PC-3 (cell line): ENCODE measurements around the gene TRIM37. TPM values are rescaled to one million over a fixed set of nuclear protein-coding genes. Genes with fewer than 3 reads are reported as not detected.

Experiments used
- ATAC-seq: fragments of 200-7000 bp; cut with Tn5 transposase; 2 replicates; pipeline ENCODE4 v1.9.1; 2020; ENCODE audit warnings: mild to moderate bottlenecking, moderate library complexity
- BruUV-seq: library from RNA; stranded (reverse); fragments of 400-500 nt; replicated peaks from 2 replicates; lab custom pipeline; 2021; lab: Mats Ljungman, UMichigan
- CTCF ChIA-PET: fragments of 300-600 bp; sonication (Branson Sonifier 250); formaldehyde crosslinking; loops from one replicate; lab custom pipeline; 2022; ENCODE audit warnings: antibody characterized with exemption; lab: Charles Lee
- POLR2A ChIA-PET: fragments of 300-600 bp; sonication (Branson Sonifier 250); formaldehyde crosslinking; loops from one replicate; lab custom pipeline; 2022; ENCODE audit warnings: antibody characterized with exemption; ENCODE audit not compliant: unreplicated experiment; lab: Charles Lee
- DNase-seq: peaks from one replicate; pipeline ENCODE4 v3.0.0-alpha.2; 2015
- H2AFZ ChIP-seq: fragments of 300-600 bp; sonication (generic); 2 replicates; pipeline ENCODE4 v1.6.0; 2016; ENCODE audit warnings: antibody characterized with exemption, low read length
- H3F3A ChIP-seq: fragments of 300-600 bp; sonication (generic); one replicate; pipeline ENCODE4 v1.6.0; 2017; ENCODE audit warnings: antibody characterized with exemption, low read length, control low read depth, mild to moderate bottlenecking; ENCODE audit not compliant: unreplicated experiment
- H3K27ac ChIP-seq: fragments of 300-600 bp; sonication (generic); 2 replicates; pipeline ENCODE4 v1.5.1; 2016; ENCODE audit warnings: mild to moderate bottlenecking, low read length
- H3K27me3 ChIP-seq: fragments of 300-600 bp; sonication (generic); 2 replicates; pipeline ENCODE4 v1.6.1; 2016; ENCODE audit warnings: low read length, mixed read lengths
- H3K36me3 ChIP-seq: fragments of 300-600 bp; sonication (generic); 2 replicates; pipeline ENCODE4 v1.6.1; 2016; ENCODE audit warnings: low read depth, mixed run types, low read length, mixed read lengths
- H3K4me1 ChIP-seq: fragments of 300-600 bp; sonication (generic); 2 replicates; pipeline ENCODE4 v1.5.1; 2016; ENCODE audit warnings: low read length; ENCODE audit not compliant: insufficient read depth
- H3K4me2 ChIP-seq: fragments of 300-600 bp; sonication (generic); 2 replicates; pipeline ENCODE4 v1.6.0; 2016; ENCODE audit warnings: low read length
- H3K4me3 ChIP-seq: fragments of 300-600 bp; sonication (generic); 2 replicates; pipeline ENCODE4 v1.5.1; 2016; ENCODE audit warnings: mild to moderate bottlenecking, low read length, mixed read lengths
- H3K79me2 ChIP-seq: fragments of 300-600 bp; sonication (generic); 2 replicates; pipeline ENCODE4 v1.6.1; 2017; ENCODE audit warnings: low read length, mixed read lengths
- H3K9ac ChIP-seq: fragments of 300-600 bp; sonication (generic); 2 replicates; pipeline ENCODE4 v1.6.0; 2016; ENCODE audit warnings: mild to moderate bottlenecking, low read length
- H3K9me2 ChIP-seq: fragments of 300-600 bp; sonication (generic); replicated peaks from 2 replicates; pipeline ENCODE4 v1.6.1; 2016; ENCODE audit warnings: mixed run types, low read length, mixed read lengths
- H3K9me3 ChIP-seq: fragments of 300-600 bp; sonication (generic); 2 replicates; pipeline ENCODE4 v1.6.1; 2016; ENCODE audit warnings: low read length, mixed read lengths
- H4K20me1 ChIP-seq: fragments of 300-600 bp; sonication (generic); 2 replicates; pipeline ENCODE4 v1.6.1; 2016; ENCODE audit warnings: low read length, mixed read lengths
- EZH2 ChIP-seq: fragments of 300-600 bp; sonication (generic); IDR thresholded peaks from one replicate; pipeline ENCODE4 v1.6.1; 2017; ENCODE audit warnings: antibody characterized with exemption, mild to moderate bottlenecking, low read length; ENCODE audit not compliant: unreplicated experiment
- EZH2phosphoT487 ChIP-seq: fragments of 300-600 bp; sonication (generic); IDR thresholded peaks from 2 replicates; pipeline ENCODE4 v1.6.1; 2018; ENCODE audit warnings: mild to moderate bottlenecking, antibody characterized with exemption, low read length, borderline replicate concordance
- intact Hi-C: fragments of 100-400 bp; cut with micrococcal nuclease; formaldehyde crosslinking; loops from 2 replicates; pipeline ENCODE4 v1.9.0; 2023
- total RNA-seq: library from RNA; depleted of rRNA; stranded (reverse); fragments of >200 nt; gene quantifications from 2 replicates; pipeline ENCODE4 v1.2.3, GENCODE V29; 2014
- TF ChIP-seq, protein P1 (sequence below): fragments of 300-600 bp; sonication (generic); conservative IDR thresholded peaks from 2 replicates; pipeline ENCODE4 v1.5.1; 2017; ENCODE audit warnings: antibody characterized with exemption, low read depth, mild to moderate bottlenecking, low read length

TRIM37 gene
- total RNA-seq, 1 experiment from 2014 or later, result 35.1 TPM

DNA sequence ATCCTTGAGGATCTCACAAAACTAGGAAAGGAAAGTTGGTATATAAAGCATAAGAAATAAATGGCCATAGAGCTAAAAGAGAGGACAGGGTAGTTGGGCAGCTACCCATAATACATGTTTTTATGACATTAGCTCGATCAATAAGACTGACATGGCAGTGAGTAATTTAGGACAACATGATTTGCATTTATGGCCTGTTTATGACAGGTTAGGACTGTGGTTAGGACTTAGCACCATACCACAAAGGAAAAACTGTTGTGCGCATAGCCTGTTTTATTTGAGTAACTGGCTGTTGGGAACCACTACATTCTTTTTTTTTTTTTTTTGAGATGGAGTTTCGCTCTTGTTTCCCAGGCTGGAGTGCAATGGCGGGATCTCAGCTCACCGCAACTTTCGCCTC, 18.0 kb upstream of the TRIM37 start:
- no peak for TF ChIP-seq EZH2phosphoT487
- no peak for TF ChIP-seq EZH2
- TF ChIP-seq, protein P1, sequence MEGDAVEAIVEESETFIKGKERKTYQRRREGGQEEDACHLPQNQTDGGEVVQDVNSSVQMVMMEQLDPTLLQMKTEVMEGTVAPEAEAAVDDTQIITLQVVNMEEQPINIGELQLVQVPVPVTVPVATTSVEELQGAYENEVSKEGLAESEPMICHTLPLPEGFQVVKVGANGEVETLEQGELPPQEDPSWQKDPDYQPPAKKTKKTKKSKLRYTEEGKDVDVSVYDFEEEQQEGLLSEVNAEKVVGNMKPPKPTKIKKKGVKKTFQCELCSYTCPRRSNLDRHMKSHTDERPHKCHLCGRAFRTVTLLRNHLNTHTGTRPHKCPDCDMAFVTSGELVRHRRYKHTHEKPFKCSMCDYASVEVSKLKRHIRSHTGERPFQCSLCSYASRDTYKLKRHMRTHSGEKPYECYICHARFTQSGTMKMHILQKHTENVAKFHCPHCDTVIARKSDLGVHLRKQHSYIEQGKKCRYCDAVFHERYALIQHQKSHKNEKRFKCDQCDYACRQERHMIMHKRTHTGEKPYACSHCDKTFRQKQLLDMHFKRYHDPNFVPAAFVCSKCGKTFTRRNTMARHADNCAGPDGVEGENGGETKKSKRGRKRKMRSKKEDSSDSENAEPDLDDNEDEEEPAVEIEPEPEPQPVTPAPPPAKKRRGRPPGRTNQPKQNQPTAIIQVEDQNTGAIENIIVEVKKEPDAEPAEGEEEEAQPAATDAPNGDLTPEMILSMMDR, result no peak
- ChIA-PET CTCF (interaction anchor here (0.7 kb wide), 1 partner anchor 33 kb away, joined by 3 read pairs; no protein-coding TSS in a partner anchor), POLR2A (no interaction called here)
- Histone ChIP-seq H3K9me3 (no peaks in the 10 kb centered on the region), H3K4me2 (no peak overlapping the region), H3K4me1 (no peaks in the 10 kb centered on the region), H3K36me3 (peaks cover 20% of the 10 kb centered on the region), H4K20me1 (no peaks in the 10 kb centered on the region), H3K27ac (no peak overlapping the region), H3K9me2 (no peaks in the 10 kb centered on the region), H3K4me3 (no peak overlapping the region), H3K9ac (no peak overlapping the region), H3K79me2 (peaks cover 6% of the 10 kb centered on the region; the same call in 1 of the 2 replicates), H3F3A (no peaks in the 10 kb centered on the region), H3K27me3 (no peaks in the 10 kb centered on the region), H2AFZ (no peak overlapping the region)
- DNase-seq, result peak; percentile 22
- intact Hi-C loops, result no loop called here
- peak; percentile 72 for ATAC-seq
- no TSS peak for BruUV-seq

GRCh38 chr17:59121901-59122480, 15.3 kb upstream of the TRIM37 start:
- intact Hi-C loops, result no loop called here
- no peak for ATAC-seq
- POLR2A ChIA-PET, result no interaction called here

GRCh38 chr17:59115474-59115873, 8.8 kb upstream of the TRIM37 start:
- CTCF ChIA-PET, result no interaction called here
- POLR2A ChIA-PET, result no interaction called here
- Histone ChIP-seq H3K36me3 (peaks cover 31% of the 10 kb centered on the region), H3F3A (no peaks in the 10 kb centered on the region), H3K9ac (no peak overlapping the region), H3K79me2 (peaks cover 10% of the 10 kb centered on the region), H2AFZ (no peak overlapping the region), H3K4me1 (no peaks in the 10 kb centered on the region), H3K4me2 (no peak overlapping the region), H3K27me3 (no peaks in the 10 kb centered on the region), H3K27ac (no peak overlapping the region), H4K20me1 (no peaks in the 10 kb centered on the region), H3K9me3 (no peaks in the 10 kb centered on the region), H3K9me2 (no peaks in the 10 kb centered on the region), H3K4me3 (no peak overlapping the region)
- no TSS peak for BruUV-seq
- ATAC-seq (no peak), DNase-seq (no peak)
- TF ChIP-seq EZH2phosphoT487, result no peak
- TF ChIP-seq, protein P1, result no peak
- no peak for TF ChIP-seq EZH2
- intact Hi-C loops, result no loop called here

More at GRCh38 chr17:59121901-59122480, 15.3 kb upstream of the TRIM37 start:
- no peak for TF ChIP-seq EZH2
- TF ChIP-seq, protein P1, result no peak
- TF ChIP-seq EZH2phosphoT487, result no peak
- H3K9ac ChIP-seq, result no peak overlapping the region
- no peak overlapping the region for H3K27ac ChIP-seq
- H3K79me2 ChIP-seq, result peaks cover 6% of the 10 kb centered on the region; the same call in 1 of the 2 replicates
- no peak overlapping the region for H3K4me2 ChIP-seq
- no peaks in the 10 kb centered on the region for H3K9me2 ChIP-seq
- H3K4me3 ChIP-seq, result no peak overlapping the region
- no peaks in the 10 kb centered on the region for H3K9me3 ChIP-seq
- BruUV-seq, result no TSS peak
- no peaks in the 10 kb centered on the region for H3F3A ChIP-seq
- CTCF ChIA-PET, result no interaction called here
- H4K20me1 ChIP-seq, result no peaks in the 10 kb centered on the region
- no peak for DNase-seq
- H3K27me3 ChIP-seq, result no peaks in the 10 kb centered on the region
- H3K36me3 ChIP-seq, result peaks cover 28% of the 10 kb centered on the region
- no peak overlapping the region for H2AFZ ChIP-seq
- no peaks in the 10 kb centered on the region for H3K4me1 ChIP-seq
